GM19239 (cell line): ENCODE data around the gene PODN.

Source experiments
- DNase-seq: peaks from one replicate; pipeline ENCODE4 v3.0.0; 2011; ENCODE audit warnings: low spot score; ENCODE audit not compliant: insufficient read length
- FAIRE-seq: peaks from 2 replicates; lab custom pipeline; 2011; peaks lifted over from hg19 to GRCh38; lab: Jason Lieb, UNC

The PODN gene

GRCh38 chr1:53049574-53049967 is 12.4 kb upstream of the PODN start:
- no peak for DNase-seq

GRCh38 chr1:53050310-53050709 is 11.7 kb upstream of the PODN start:
- DNase-seq = no peak
- no peak for FAIRE-seq

More at GRCh38 chr1:53049574-53049967, 12.4 kb upstream of the PODN start:
- no peak for FAIRE-seq

- no peak for FAIRE-seq
- DNase-seq = no peak
Measured at GRCh38 chr1:53051676-53052075, 10.3 kb upstream of the PODN start.

GRCh38 chr1:53057127-53057526 is 4.9 kb upstream of the PODN start:
- DNase-seq (no peak), FAIRE-seq (no peak)

GRCh38 chr1:53060579-53060978 is 1.4 kb upstream of the PODN start:
- no peak for FAIRE-seq

GRCh38 chr1:53061123-53061858 is 722 bp upstream of the PODN start:
- FAIRE-seq (no peak), DNase-seq (no peak)

More at GRCh38 chr1:53060579-53060978, 1.4 kb upstream of the PODN start:
- DNase-seq = no peak

- no peak for FAIRE-seq
Measured at GRCh38 chr1:53062708-53063591, 937 bp downstream of the PODN start.

GRCh38 chr1:53063744-53064515 is 1.9 kb downstream of the PODN start:
- no peak for DNase-seq
- no peak for FAIRE-seq

More at GRCh38 chr1:53062708-53063591, 937 bp downstream of the PODN start:
- DNase-seq = no peak

- no peak for FAIRE-seq
- DNase-seq = no peak
Measured at GRCh38 chr1:53065391-53065790, 3.4 kb downstream of the PODN start.

- no peak for FAIRE-seq
- DNase-seq = no peak
Measured at GRCh38 chr1:53066488-53066887, 4.5 kb downstream of the PODN start.

GRCh38 chr1:53066891-53067738 is 5.1 kb downstream of the PODN start:
- DNase-seq (no peak), FAIRE-seq (no peak)

GRCh38 chr1:53067886-53068285 is 5.9 kb downstream of the PODN start:
- FAIRE-seq (no peak), DNase-seq (no peak)

GRCh38 chr1:53068314-53069099 is 6.5 kb downstream of the PODN start:
- FAIRE-seq (no peak), DNase-seq (no peak)

GRCh38 chr1:53069265-53069662 is 7.3 kb downstream of the PODN start:
- DNase-seq (no peak), FAIRE-seq (no peak)

GRCh38 chr1:53069663-53070327 is 7.8 kb downstream of the PODN start:
- no peak for DNase-seq

GRCh38 chr1:53070621-53071020 is 8.6 kb downstream of the PODN start:
- DNase-seq = no peak
- no peak for FAIRE-seq

More at GRCh38 chr1:53069663-53070327, 7.8 kb downstream of the PODN start:
- FAIRE-seq = no peak

GRCh38 chr1:53071167-53071865 is 9.3 kb downstream of the PODN start:
- no peak for DNase-seq
- FAIRE-seq = no peak

- DNase-seq (no peak), FAIRE-seq (no peak)
Measured at GRCh38 chr1:53071915-53072314, 9.9 kb downstream of the PODN start.
